OCI-LY1 (cell line): Measurements from ENCODE around the gene HECTD2.

Experiments used
- H2AFZ ChIP-seq: fragments of 200-600 bp; sonication (generic), shearing (Covaris generic); 2 replicates; pipeline ENCODE4 v1.6.0; 2014; ENCODE audit warnings: antibody characterized with exemption, mild to moderate bottlenecking, low read length
- H3F3A ChIP-seq: fragments of 200-600 bp; sonication (generic), shearing (Covaris generic); 2 replicates; pipeline ENCODE4 v1.6.0; 2014; ENCODE audit warnings: mild to moderate bottlenecking, antibody characterized with exemption, low read length, moderate library complexity; ENCODE audit not compliant: insufficient read depth
- H3K27ac ChIP-seq: fragments of 200-600 bp; sonication (generic); 2 replicates; pipeline ENCODE4 v1.5.1; 2014; ENCODE audit warnings: low read length, mixed run types, mild to moderate bottlenecking, low read depth; ENCODE audit not compliant: poor library complexity, severe bottlenecking
- H3K27me3 ChIP-seq: fragments of 200-600 bp; sonication (generic); 2 replicates; pipeline ENCODE4 v1.6.0; 2014; ENCODE audit warnings: antibody characterized with exemption, mild to moderate bottlenecking, low read length, moderate library complexity; ENCODE audit not compliant: insufficient read depth
- H3K36me3 ChIP-seq: fragments of 200-600 bp; sonication (generic); 2 replicates; pipeline ENCODE4 v1.6.1; 2014; ENCODE audit warnings: mild to moderate bottlenecking, antibody characterized with exemption, low read length, moderate library complexity, mixed read lengths; ENCODE audit not compliant: insufficient read depth
- H3K4me1 ChIP-seq: fragments of 200-600 bp; sonication (generic); 2 replicates; pipeline ENCODE4 v1.5.1; 2014; ENCODE audit warnings: mild to moderate bottlenecking, low read length, moderate library complexity; ENCODE audit not compliant: insufficient read depth, severe bottlenecking
- H3K4me2 ChIP-seq: fragments of 200-600 bp; sonication (generic), shearing (Covaris generic); 2 replicates; pipeline ENCODE4 v1.6.1; 2014; ENCODE audit warnings: low read length
- H3K4me3 ChIP-seq: fragments of 200-600 bp; sonication (generic); 2 replicates; pipeline ENCODE4 v1.5.1; 2014; ENCODE audit warnings: low read length, low read depth, mild to moderate bottlenecking, mixed read lengths; ENCODE audit not compliant: poor library complexity, severe bottlenecking
- H3K79me2 ChIP-seq: fragments of 200-600 bp; shearing (Covaris generic); 2 replicates; pipeline ENCODE4 v1.6.1; 2016; ENCODE audit warnings: mixed run types, low read length, mixed read lengths; ENCODE audit not compliant: insufficient read depth
- H3K9ac ChIP-seq: fragments of 200-600 bp; sonication (generic), shearing (Covaris generic); 2 replicates; pipeline ENCODE4 v1.6.1; 2014; ENCODE audit warnings: mild to moderate bottlenecking, low read length, mixed read lengths
- H3K9me2 ChIP-seq: fragments of 200-600 bp; sonication (generic), shearing (Covaris generic); 2 replicates; pipeline ENCODE4 v1.6.1; 2014; ENCODE audit warnings: low read depth, mild to moderate bottlenecking, low read length, mixed read lengths
- H3K9me3 ChIP-seq: fragments of 200-600 bp; shearing (Covaris generic); 2 replicates; pipeline ENCODE4 v1.6.1; 2014; ENCODE audit warnings: low read length, mixed read lengths
- H4K20me1 ChIP-seq: fragments of 200-600 bp; sonication (generic), shearing (Covaris generic); 2 replicates; pipeline ENCODE4 v1.6.0; 2016; ENCODE audit warnings: mild to moderate bottlenecking, low read length; ENCODE audit not compliant: insufficient read depth
- EZH2 ChIP-seq: fragments of 200-600 bp; sonication (generic), shearing (Covaris generic); IDR thresholded peaks from 2 replicates; pipeline ENCODE4 v1.8.0; 2017; ENCODE audit warnings: borderline replicate concordance, mixed run types, mild to moderate bottlenecking, antibody characterized with exemption, low read length, moderate library complexity, mixed read lengths
- TF ChIP-seq, protein P1 (sequence below): fragments of 200-600 bp; sonication (generic), shearing (Covaris generic); IDR thresholded peaks from 2 replicates; pipeline ENCODE4 v1.5.1; 2017; ENCODE audit warnings: mild to moderate bottlenecking, antibody characterized with exemption, low read length, moderate library complexity, mixed read lengths

The HECTD2 gene

DNA sequence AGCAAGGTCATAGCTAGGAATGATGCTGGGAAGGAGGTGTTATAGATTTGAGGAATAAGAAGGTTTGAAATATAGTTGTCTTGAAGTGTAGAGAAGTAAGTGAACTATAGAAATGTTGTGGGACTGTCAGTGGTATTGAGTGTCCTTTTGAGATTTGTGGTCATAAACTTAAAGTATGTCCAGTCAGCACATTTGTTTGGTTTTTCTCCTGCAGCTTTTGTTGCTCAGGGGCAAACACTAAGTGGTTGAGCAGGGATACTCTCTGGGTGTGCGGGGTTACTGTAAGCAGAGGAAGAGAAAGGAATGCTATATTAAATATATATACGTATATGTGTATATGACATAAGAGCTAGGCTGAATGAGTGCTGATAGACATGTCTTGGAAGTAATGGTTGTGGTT is 67.1 kb downstream of the HECTD2 start:
- no peaks in the 10 kb centered on the region for H3K9me2 ChIP-seq
- no peaks in the 10 kb centered on the region for H3K27me3 ChIP-seq
- no peak overlapping the region for H3K9ac ChIP-seq
- no peak for TF ChIP-seq EZH2
- TF ChIP-seq, protein P1, sequence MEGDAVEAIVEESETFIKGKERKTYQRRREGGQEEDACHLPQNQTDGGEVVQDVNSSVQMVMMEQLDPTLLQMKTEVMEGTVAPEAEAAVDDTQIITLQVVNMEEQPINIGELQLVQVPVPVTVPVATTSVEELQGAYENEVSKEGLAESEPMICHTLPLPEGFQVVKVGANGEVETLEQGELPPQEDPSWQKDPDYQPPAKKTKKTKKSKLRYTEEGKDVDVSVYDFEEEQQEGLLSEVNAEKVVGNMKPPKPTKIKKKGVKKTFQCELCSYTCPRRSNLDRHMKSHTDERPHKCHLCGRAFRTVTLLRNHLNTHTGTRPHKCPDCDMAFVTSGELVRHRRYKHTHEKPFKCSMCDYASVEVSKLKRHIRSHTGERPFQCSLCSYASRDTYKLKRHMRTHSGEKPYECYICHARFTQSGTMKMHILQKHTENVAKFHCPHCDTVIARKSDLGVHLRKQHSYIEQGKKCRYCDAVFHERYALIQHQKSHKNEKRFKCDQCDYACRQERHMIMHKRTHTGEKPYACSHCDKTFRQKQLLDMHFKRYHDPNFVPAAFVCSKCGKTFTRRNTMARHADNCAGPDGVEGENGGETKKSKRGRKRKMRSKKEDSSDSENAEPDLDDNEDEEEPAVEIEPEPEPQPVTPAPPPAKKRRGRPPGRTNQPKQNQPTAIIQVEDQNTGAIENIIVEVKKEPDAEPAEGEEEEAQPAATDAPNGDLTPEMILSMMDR, result no peak
- H3K27ac ChIP-seq, result no peak overlapping the region
- no peaks in the 10 kb centered on the region for H3K79me2 ChIP-seq
- H3F3A ChIP-seq, result no peaks in the 10 kb centered on the region
- no peak overlapping the region for H2AFZ ChIP-seq
- H4K20me1 ChIP-seq, result no peaks in the 10 kb centered on the region
- no peaks in the 10 kb centered on the region for H3K36me3 ChIP-seq
- no peak overlapping the region for H3K4me3 ChIP-seq
- no peak overlapping the region for H3K4me2 ChIP-seq
- H3K4me1 ChIP-seq, result no peaks in the 10 kb centered on the region
- H3K9me3 ChIP-seq, result no peaks in the 10 kb centered on the region

DNA sequence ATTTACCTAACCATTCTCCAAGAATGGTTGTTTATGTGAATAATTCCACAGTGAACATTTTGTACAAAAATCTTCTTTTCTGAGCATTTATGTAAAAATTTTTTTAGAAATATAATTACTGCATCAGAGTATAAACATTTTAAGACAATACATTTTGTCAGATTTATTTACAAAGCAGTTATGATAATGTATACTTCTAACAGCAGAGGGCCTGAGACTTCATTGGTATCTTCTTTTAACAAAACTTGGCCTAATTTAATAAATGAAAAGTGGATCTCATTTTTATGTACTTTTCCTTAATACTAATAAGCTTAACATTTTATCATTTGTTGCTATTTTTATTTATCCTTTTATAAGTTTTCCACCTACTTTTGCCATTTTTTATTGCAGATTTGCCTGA is 69.4 kb downstream of the HECTD2 start:
- no peak overlapping the region for H3K4me3 ChIP-seq
- H3K9ac ChIP-seq, result no peak overlapping the region
- no peaks in the 10 kb centered on the region for H3K27me3 ChIP-seq
- H3K27ac ChIP-seq, result no peak overlapping the region
- no peaks in the 10 kb centered on the region for H3F3A ChIP-seq
- no peaks in the 10 kb centered on the region for H3K4me1 ChIP-seq
- no peaks in the 10 kb centered on the region for H3K9me2 ChIP-seq
- TF ChIP-seq EZH2, result no peak
- TF ChIP-seq, protein P1, result no peak
- H2AFZ ChIP-seq, result no peak overlapping the region
- H3K4me2 ChIP-seq, result no peak overlapping the region
- no peaks in the 10 kb centered on the region for H4K20me1 ChIP-seq
- H3K36me3 ChIP-seq, result no peaks in the 10 kb centered on the region
- no peaks in the 10 kb centered on the region for H3K9me3 ChIP-seq
- no peaks in the 10 kb centered on the region for H3K79me2 ChIP-seq

DNA sequence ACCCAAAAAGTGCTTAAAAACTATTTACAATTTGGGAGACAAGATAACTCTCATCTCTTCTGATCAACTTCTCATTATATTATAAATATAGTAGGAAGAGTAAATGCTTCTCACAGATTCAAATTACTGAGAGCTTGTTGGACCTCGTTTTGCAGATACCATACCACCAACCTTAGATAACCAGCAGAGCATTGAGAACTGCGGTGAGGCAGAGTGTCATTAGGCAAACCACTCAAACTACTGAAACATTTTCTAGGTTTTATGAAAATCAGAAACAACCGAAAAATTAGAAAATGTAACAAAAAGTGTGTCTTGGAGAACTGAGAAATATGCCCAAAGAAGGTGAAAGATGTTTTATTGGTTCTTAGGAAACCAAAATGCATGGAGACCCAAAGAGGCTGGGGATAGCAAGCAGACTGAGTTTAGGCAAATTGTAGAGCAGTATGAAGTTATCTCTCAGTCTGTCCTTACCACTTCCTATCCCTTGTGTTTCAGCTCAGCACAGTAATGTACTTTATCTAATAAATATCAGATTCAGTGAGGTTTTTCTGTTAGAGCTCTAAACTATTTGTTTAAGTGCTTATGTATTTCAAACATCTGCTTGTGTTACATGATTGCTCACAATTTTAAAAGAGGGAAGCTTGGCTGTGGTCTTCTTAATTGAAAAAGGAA is 77.9 kb downstream of the HECTD2 start:
- Histone ChIP-seq H4K20me1 (no peaks in the 10 kb centered on the region), H3K9me2 (no peaks in the 10 kb centered on the region), H3K27me3 (no peaks in the 10 kb centered on the region), H3K4me2 (no peak overlapping the region), H3F3A (no peaks in the 10 kb centered on the region), H3K4me3 (no peak overlapping the region), H3K4me1 (no peaks in the 10 kb centered on the region), H3K36me3 (no peaks in the 10 kb centered on the region), H3K27ac (no peak overlapping the region), H2AFZ (no peak overlapping the region), H3K9ac (no peak overlapping the region), H3K9me3 (no peaks in the 10 kb centered on the region), H3K79me2 (no peaks in the 10 kb centered on the region)
- TF ChIP-seq, protein P1, result no peak
- TF ChIP-seq EZH2, result no peak
